ENCODE results near the gene PUS10. TPM values are rescaled to one million over a fixed set of nuclear protein-coding genes. Genes with fewer than 3 reads are reported as not detected.
A peak's percentile ranks its signal among the peaks of the same experiment; 100 is the strongest.

PUS10 gene, protein sequence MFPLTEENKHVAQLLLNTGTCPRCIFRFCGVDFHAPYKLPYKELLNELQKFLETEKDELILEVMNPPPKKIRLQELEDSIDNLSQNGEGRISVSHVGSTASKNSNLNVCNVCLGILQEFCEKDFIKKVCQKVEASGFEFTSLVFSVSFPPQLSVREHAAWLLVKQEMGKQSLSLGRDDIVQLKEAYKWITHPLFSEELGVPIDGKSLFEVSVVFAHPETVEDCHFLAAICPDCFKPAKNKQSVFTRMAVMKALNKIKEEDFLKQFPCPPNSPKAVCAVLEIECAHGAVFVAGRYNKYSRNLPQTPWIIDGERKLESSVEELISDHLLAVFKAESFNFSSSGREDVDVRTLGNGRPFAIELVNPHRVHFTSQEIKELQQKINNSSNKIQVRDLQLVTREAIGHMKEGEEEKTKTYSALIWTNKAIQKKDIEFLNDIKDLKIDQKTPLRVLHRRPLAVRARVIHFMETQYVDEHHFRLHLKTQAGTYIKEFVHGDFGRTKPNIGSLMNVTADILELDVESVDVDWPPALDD
- total RNA-seq: 1 to 10 TPM; 3.3 to 5.5 TPM
- polyA plus RNA-seq: 1 to 10 TPM; 3.9 to 5.6 TPM
- long read RNA-seq, donor 1: 0 reads
- long read RNA-seq, donor 2, partial matches to known transcripts: 0 of 4 reads
- long read RNA-seq, donor 2, other reads (novel, unspliced or antisense): 4 of 4 reads

DNA sequence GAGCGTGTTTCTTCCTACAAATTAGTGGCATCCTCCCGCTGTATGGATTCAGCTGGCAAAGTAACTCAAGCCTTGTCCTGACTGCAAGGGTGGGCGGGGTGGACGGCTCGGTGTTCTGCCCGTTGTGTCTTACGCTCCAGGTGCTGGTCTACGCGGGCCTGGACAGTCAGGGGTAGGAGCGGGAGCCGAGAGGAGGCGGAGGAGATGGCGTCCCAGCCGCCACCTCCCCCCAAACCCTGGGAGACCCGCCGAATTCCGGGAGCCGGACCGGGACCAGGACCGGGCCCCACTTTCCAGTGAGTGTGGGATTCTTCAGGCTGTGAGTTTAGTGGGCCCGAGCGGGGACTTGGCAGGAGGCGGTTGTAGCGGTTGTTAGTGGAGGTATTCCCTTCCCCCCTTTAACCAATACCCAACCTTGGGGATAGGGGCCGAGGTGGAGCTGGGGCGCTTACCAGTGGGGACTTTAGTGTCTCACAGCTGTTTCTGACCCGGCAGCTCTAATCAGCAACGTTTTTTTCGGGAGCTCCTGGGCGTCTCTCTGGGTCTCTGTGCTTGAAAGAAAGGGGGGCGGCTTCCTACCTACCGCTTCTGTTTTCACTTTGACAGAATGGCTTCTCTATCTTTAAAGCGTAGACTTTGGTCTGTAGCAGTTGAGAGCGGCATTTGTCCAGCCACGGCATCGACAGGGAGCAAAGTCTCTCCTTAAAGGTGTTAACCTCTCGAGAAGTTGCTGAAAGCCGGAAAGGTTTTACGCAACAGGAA, at the start of gene PUS10, which contains the start of gene PEX13:
PUS10 (minus strand) TSS at position 700 of the 762 bp plus-strand sequence. CDS start 6,365 bp downstream, outside the sequence.
PEX13 (plus strand) TSS at position 165 of the 762 bp plus-strand sequence; CDS start at position 205, 40 bp downstream.
- Histone ChIP-seq H3K9me3 (ENCODE audit: control insufficient read depth, low read length) (no peaks in the 10 kb centered on the region), H3K36me3 (ENCODE audit: control insufficient read depth in 1 of 2, insufficient read depth in 2 of 2, low read length in 1 of 2) (no peaks in the 10 kb centered on the region), H3K27me3 (ENCODE audit: control insufficient read depth in 1 of 2, insufficient read depth in 2 of 2, low read length in 1 of 2) (no peaks in the 10 kb centered on the region), H3K4me3 (ENCODE audit: low read length in 2 of 2) (peak within 1 kb of the TSS; percentile 95), H3K27ac (ENCODE audit: low read depth in 1 of 2, low read length in 2 of 2) (peak within 1 kb of the TSS; percentile 73 to 79), H3K4me1 (ENCODE audit: control insufficient read depth in 1 of 2, insufficient read depth in 2 of 2, low read length in 2 of 2) (peaks cover 0 to 2% of the 10 kb centered on the region in 2 donors)
- 0% methylated on average over 39 of the region's 39 CpGs for WGBS, 2 donors
- ATAC-seq (ENCODE audit: low FRiP score): peak; percentile 96
- intact Hi-C loops (cut with DNase I): loop anchor here in 1 of 2 donors (5.0 kb wide), 1 partner anchor 50 kb away; the partner anchor contains the start of gene SANBR
- DNase-seq: peak; percentile 82 to 90

DNA sequence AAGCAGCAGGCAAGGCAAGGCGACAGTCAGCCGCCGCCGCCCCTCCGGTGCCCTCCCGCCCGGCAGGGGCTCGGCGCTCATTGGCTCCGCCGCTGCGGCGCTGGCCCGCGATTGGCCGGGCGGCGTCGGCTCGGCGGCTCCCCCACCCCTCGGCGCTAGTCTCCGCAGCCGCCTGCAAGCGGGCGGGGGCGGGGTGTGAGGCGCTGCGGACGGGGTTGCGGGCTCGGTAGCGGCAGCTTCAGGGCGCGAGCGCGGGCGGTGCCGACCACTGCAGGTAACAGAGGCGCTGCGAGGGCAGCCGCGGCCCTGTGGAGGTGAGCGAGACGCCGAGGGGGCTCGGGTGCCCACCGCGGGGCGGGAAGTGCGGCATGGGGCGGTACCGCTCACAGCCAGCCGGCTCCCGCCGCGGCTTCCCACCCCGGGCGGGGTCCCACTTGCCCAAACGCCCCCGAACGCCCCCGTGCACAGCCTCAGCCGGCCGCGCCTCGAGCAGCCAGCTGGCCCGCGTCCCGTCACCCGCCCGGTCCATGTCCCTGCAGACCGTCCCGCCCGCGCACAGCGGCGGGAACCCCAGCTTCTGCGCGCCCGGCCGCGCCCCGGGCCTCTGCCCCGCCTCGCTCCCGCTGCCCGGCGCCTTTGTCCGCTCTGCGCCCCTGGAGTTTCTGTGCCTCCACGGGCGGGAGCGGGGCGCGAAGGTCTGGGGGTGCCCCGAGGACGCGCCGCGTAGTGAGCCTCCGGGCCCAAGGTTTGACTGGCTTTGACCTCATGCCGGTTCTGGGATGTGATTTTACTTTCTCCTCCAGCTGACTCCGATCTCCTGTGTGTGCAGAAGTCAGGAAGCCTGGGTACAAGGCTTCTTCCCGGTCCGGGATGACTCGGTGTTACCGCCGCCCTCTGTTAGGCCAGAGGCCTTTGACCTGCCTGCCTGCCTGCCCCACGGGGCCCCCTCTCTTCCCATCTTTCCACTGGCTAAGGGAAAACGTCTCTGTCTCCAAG, 48.0 kb upstream of the PUS10 start, which contains the start of gene SANBR:
SANBR (plus strand) TSS at position 158 of the 996 bp plus-strand sequence. CDS start 4,480 bp downstream, outside the sequence.
- H3K9me3 ChIP-seq (ENCODE audit: control insufficient read depth, low read length): no peaks in the 10 kb centered on the region
- peak within 1 kb of the TSS in 1 of 2 donors; percentile 2 for H3K27ac ChIP-seq (ENCODE audit: low read depth in 1 of 2, low read length in 2 of 2)
- WGBS, 2 donors: 0% methylated on average over 67 to 112 of the region's 112 CpGs
- H3K4me3 ChIP-seq (ENCODE audit: low read length in 2 of 2): peak within 1 kb of the TSS; percentile 84 to 91
- peaks cover 0 to 2% of the 10 kb centered on the region in 2 donors for H3K36me3 ChIP-seq (ENCODE audit: control insufficient read depth in 1 of 2, insufficient read depth in 2 of 2, low read length in 1 of 2)
- H3K27me3 ChIP-seq (ENCODE audit: control insufficient read depth in 1 of 2, insufficient read depth in 2 of 2, low read length in 1 of 2): no peaks in the 10 kb centered on the region
- ATAC-seq (ENCODE audit: low FRiP score): peak; percentile 98
- DNase-seq: peak; percentile 92 to 94
- intact Hi-C loops (cut with DNase I): loop anchor here in 1 of 2 donors (5.0 kb wide), 1 partner anchor 49 kb away; the partner anchor contains the start of genes PEX13 and PUS10
- H3K4me1 ChIP-seq (ENCODE audit: control insufficient read depth in 1 of 2, insufficient read depth in 2 of 2, low read length in 2 of 2): no peaks in the 10 kb centered on the region

DNA sequence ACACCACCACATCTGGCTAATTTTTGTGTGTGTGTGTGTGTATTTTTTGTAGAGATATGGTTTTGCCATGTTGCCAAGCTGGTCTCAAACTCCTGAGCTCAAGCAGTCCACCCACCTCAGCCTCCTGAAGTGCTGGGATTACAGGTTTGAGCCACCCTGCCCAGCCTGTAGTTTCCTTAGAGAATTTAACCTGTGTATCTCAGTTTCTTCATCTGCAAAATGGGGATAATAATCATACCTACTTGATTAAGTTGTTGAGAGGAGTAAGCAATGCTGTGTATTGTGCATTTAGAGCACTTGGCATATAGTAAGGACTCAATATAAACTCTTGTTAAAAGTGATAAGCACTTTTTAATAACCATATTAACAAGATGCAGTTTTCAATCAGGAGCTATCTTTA, 41.3 kb upstream of the PUS10 start:
- intact Hi-C loops (cut with DNase I): no loop called here
- Histone ChIP-seq H3K27ac (ENCODE audit: low read depth in 1 of 2, low read length in 2 of 2) (no peak overlapping the region), H3K4me1 (ENCODE audit: control insufficient read depth in 1 of 2, insufficient read depth in 2 of 2, low read length in 2 of 2) (no peaks in the 10 kb centered on the region), H3K4me3 (ENCODE audit: low read length in 2 of 2) (no peak overlapping the region), H3K27me3 (ENCODE audit: control insufficient read depth in 1 of 2, insufficient read depth in 2 of 2, low read length in 1 of 2) (no peaks in the 10 kb centered on the region), H3K9me3 (ENCODE audit: control insufficient read depth, low read length) (no peaks in the 10 kb centered on the region), H3K36me3 (ENCODE audit: control insufficient read depth in 1 of 2, insufficient read depth in 2 of 2, low read length in 1 of 2) (no peaks in the 10 kb centered on the region)
- DNase-seq (no peak), ATAC-seq (ENCODE audit: low FRiP score) (no peak)

DNA sequence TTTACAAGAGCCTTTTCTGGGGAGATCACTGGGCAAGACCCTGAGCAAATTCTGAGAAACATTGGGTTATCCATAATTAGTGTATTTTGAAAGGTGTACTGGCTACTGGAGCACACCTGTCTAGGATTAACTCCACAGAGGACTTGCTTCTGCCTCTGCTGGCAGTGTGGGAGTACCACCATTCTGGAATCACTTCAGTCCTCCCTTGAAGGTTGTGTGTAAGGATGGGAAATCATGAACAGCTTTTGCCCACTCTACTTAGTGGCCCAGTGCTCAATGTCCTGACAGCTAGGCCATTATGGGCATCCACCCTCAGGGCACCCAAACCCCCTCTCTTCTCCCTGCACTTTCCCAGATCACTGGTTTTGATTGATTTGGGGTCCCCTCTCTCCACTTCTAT, 39.5 kb upstream of the PUS10 start:
- Histone ChIP-seq H3K36me3 (ENCODE audit: control insufficient read depth in 1 of 2, insufficient read depth in 2 of 2, low read length in 1 of 2) (no peaks in the 10 kb centered on the region), H3K27me3 (ENCODE audit: control insufficient read depth in 1 of 2, insufficient read depth in 2 of 2, low read length in 1 of 2) (no peaks in the 10 kb centered on the region), H3K4me3 (ENCODE audit: low read length in 2 of 2) (no peak overlapping the region), H3K27ac (ENCODE audit: low read depth in 1 of 2, low read length in 2 of 2) (no peak overlapping the region), H3K9me3 (ENCODE audit: control insufficient read depth, low read length) (no peaks in the 10 kb centered on the region), H3K4me1 (ENCODE audit: control insufficient read depth in 1 of 2, insufficient read depth in 2 of 2, low read length in 2 of 2) (no peaks in the 10 kb centered on the region)
- ATAC-seq (ENCODE audit: low FRiP score) (no peak), DNase-seq (no peak)
- intact Hi-C loops (cut with DNase I): no loop called here

DNA sequence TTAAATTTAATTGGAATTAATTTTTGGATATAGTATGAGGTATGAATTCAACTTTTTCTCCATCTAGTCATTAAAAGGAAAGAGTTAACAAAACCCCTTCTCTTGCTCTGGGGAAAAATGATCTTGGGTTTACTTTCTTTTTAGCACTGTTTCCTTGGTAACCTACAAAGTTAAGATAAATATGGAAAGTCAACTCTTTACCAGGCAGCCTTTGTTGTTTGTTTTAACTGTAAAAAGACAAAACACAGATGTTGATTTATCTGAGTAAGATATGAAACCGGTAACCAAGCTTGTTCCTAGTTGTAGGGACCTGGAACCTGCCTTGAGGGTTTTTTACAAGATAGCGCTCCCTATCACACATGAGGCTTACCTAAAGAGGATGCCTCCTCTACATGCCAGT, 37.5 kb upstream of the PUS10 start:
- 14 to 17% methylated on average over 2 of the region's 2 CpGs for WGBS, 2 donors
- ATAC-seq (ENCODE audit: low FRiP score) (no peak), DNase-seq (no peak)
- no peaks in the 10 kb centered on the region for H3K36me3 ChIP-seq (ENCODE audit: control insufficient read depth in 1 of 2, insufficient read depth in 2 of 2, low read length in 1 of 2)
- no peaks in the 10 kb centered on the region for H3K4me1 ChIP-seq (ENCODE audit: control insufficient read depth in 1 of 2, insufficient read depth in 2 of 2, low read length in 2 of 2)
- no peak overlapping the region for H3K27ac ChIP-seq (ENCODE audit: low read depth in 1 of 2, low read length in 2 of 2)
- no peak overlapping the region for H3K4me3 ChIP-seq (ENCODE audit: low read length in 2 of 2)
- no peaks in the 10 kb centered on the region for H3K9me3 ChIP-seq (ENCODE audit: control insufficient read depth, low read length)
- no peaks in the 10 kb centered on the region for H3K27me3 ChIP-seq (ENCODE audit: control insufficient read depth in 1 of 2, insufficient read depth in 2 of 2, low read length in 1 of 2)
- intact Hi-C loops (cut with DNase I): no loop called here

DNA sequence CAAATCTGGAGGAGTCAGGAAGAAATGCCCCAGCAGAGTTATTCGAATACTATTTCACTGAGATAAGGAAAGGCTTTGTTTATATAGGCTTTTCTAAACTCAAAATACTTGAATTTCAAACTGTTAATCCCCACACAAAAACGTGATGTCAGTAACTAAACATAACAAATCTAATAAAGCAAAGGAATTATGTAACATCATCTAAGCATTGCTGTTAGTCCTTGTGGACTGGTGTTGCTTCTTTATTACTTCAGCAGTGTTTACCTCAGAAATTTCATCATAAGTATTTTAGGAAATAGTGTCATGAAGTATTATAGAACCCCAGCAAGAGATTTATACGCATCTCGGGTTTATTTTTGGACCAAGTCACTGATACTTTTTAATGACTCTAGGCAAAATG, 27.9 kb upstream of the PUS10 start:
- ATAC-seq (ENCODE audit: low FRiP score): peak; percentile 46

DNA sequence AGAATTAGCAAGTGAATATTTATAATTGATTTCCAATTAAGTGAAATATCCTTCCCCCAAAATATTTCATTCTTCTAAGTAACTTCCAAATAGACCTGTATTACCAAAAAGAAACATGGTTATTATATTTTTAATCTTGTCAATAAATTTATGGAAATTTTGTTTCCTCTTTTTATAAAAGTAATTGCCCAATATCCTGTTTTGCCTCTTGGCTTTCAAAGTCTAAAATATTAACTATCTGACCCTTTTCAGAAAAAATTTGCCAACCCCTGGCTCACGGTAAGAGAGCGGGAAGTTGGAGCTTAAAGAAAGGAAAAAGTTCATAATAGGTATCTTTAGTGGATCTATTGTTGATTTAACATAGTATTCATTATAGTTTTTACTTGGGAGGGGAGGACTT, 27.2 kb upstream of the PUS10 start:
- Histone ChIP-seq H3K4me3 (ENCODE audit: low read length in 2 of 2) (no peak overlapping the region), H3K4me1 (ENCODE audit: control insufficient read depth in 1 of 2, insufficient read depth in 2 of 2, low read length in 2 of 2) (peaks cover 0 to 5% of the 10 kb centered on the region in 2 donors), H3K27ac (ENCODE audit: low read depth in 1 of 2, low read length in 2 of 2) (no peak overlapping the region), H3K27me3 (ENCODE audit: control insufficient read depth in 1 of 2, insufficient read depth in 2 of 2, low read length in 1 of 2) (no peaks in the 10 kb centered on the region), H3K9me3 (ENCODE audit: control insufficient read depth, low read length) (no peaks in the 10 kb centered on the region), H3K36me3 (ENCODE audit: control insufficient read depth in 1 of 2, insufficient read depth in 2 of 2, low read length in 1 of 2) (peaks cover 0 to 3% of the 10 kb centered on the region in 2 donors)
- intact Hi-C loops (cut with DNase I): no loop called here
- DNase-seq (no peak), ATAC-seq (ENCODE audit: low FRiP score) (no peak)
- WGBS, 2 donors: 48 to 54% methylated on average over 2 of the region's 2 CpGs

More for the DNA sequence above, 27.9 kb upstream of the PUS10 start:
- Histone ChIP-seq H3K9me3 (ENCODE audit: control insufficient read depth, low read length) (no peaks in the 10 kb centered on the region), H3K36me3 (ENCODE audit: control insufficient read depth in 1 of 2, insufficient read depth in 2 of 2, low read length in 1 of 2) (peaks cover 0 to 3% of the 10 kb centered on the region in 2 donors), H3K27ac (ENCODE audit: low read depth in 1 of 2, low read length in 2 of 2) (no peak overlapping the region), H3K27me3 (ENCODE audit: control insufficient read depth in 1 of 2, insufficient read depth in 2 of 2, low read length in 1 of 2) (no peaks in the 10 kb centered on the region), H3K4me3 (ENCODE audit: low read length in 2 of 2) (no peak overlapping the region), H3K4me1 (ENCODE audit: control insufficient read depth in 1 of 2, insufficient read depth in 2 of 2, low read length in 2 of 2) (peaks cover 0 to 5% of the 10 kb centered on the region in 2 donors)
- DNase-seq: no peak
- 3 to 8% methylated on average over 4 of the region's 4 CpGs for WGBS, 2 donors
- intact Hi-C loops (cut with DNase I): no loop called here

Measured in aorta (tissue), 5 donors.